IMR-90 (cell line): ENCODE results near the gene CD9. TPM values are rescaled to one million over a fixed set of nuclear protein-coding genes. Genes with fewer than 3 reads are reported as not detected.

Source experiments
- ATAC-seq: fragments of 200-7000 bp; cut with Tn5 transposase; 2 replicates; pipeline ENCODE4 v1.9.1; 2020; ENCODE audit warnings: low read depth, mild to moderate bottlenecking, moderate library complexity
- BruUV-seq: library from RNA; stranded (reverse); fragments of 400-500 nt; replicated peaks from 2 replicates; lab custom pipeline; 2021; lab: Mats Ljungman, UMichigan
- CTCF ChIA-PET: fragments of 300-600 bp; formaldehyde crosslinking; extraction: SDS; loops from one replicate; lab custom pipeline; 2021; ENCODE audit warnings: antibody characterized with exemption; lab: Yijun Ruan, JAX
- POLR2A ChIA-PET: fragments of 300-600 bp; sonication (Branson Sonifier 250); formaldehyde crosslinking; loops from one replicate; lab custom pipeline; 2022; ENCODE audit warnings: antibody characterized with exemption; ENCODE audit not compliant: unreplicated experiment; lab: Charles Lee
- DNase-seq: peaks from one replicate; pipeline ENCODE4 v3.0.0; 2013
- H2AFZ ChIP-seq: replicated peaks from 2 replicates; pipeline ENCODE3; 2013; ENCODE audit warnings: low read length, mild to moderate bottlenecking; ENCODE audit not compliant: poor library complexity
- H2AK5ac ChIP-seq: 2 replicates; pipeline ENCODE4 v1.6.1; 2013; ENCODE audit warnings: low read depth, low read length, inconsistent platforms
- H2AK9ac ChIP-seq: replicated peaks from 2 replicates; pipeline ENCODE3; 2013; ENCODE audit warnings: mild to moderate bottlenecking, low read depth, low read length, moderate library complexity; ENCODE audit not compliant: poor library complexity
- H2BK120ac ChIP-seq: 2 replicates; pipeline ENCODE4 v1.6.1; 2013; ENCODE audit warnings: low read depth, low read length, inconsistent platforms
- H2BK15ac ChIP-seq: 3 replicates; pipeline ENCODE4 v1.6.1; 2013; ENCODE audit warnings: low read depth, low read length, inconsistent platforms
- H2BK20ac ChIP-seq: 2 replicates; pipeline ENCODE4 v1.6.1; 2013; ENCODE audit warnings: low read depth, mild to moderate bottlenecking, inconsistent platforms, low read length, moderate library complexity
- H2BK5ac ChIP-seq: 2 replicates; pipeline ENCODE4 v1.6.1; 2013; ENCODE audit warnings: mild to moderate bottlenecking, low read depth, low read length, inconsistent platforms; ENCODE audit not compliant: poor library complexity, severe bottlenecking
- H3K14ac ChIP-seq: replicated peaks from 2 replicates; pipeline ENCODE4 v1.6.1; 2013; ENCODE audit warnings: low read depth, low read length, inconsistent platforms
- H3K18ac ChIP-seq: 2 replicates; pipeline ENCODE4 v1.6.1; 2013; ENCODE audit warnings: low read depth, low read length, control low read depth
- H3K23ac ChIP-seq: 2 replicates; pipeline ENCODE4 v1.6.1; 2013; ENCODE audit warnings: low read depth, low read length, inconsistent platforms
- H3K27ac ChIP-seq: 2 replicates; pipeline ENCODE4 v1.5.1; 2013; ENCODE audit warnings: mild to moderate bottlenecking, control low read depth, low read length; ENCODE audit not compliant: insufficient read depth
- H3K27me3 ChIP-seq: 2 replicates; pipeline ENCODE4 v1.6.1; 2013; ENCODE audit warnings: low read length; ENCODE audit not compliant: control insufficient read depth, insufficient read depth
- H3K36me3 ChIP-seq: 2 replicates; pipeline ENCODE4 v1.6.1; 2013; ENCODE audit warnings: low read length, mixed read lengths; ENCODE audit not compliant: control insufficient read depth, insufficient read depth
- H3K4ac ChIP-seq: 2 replicates; pipeline ENCODE4 v1.6.1; 2013; ENCODE audit warnings: low read depth, low read length, inconsistent platforms
- H3K4me1 ChIP-seq: 2 replicates; pipeline ENCODE4 v1.6.1; 2013; ENCODE audit warnings: low read length, mixed read lengths; ENCODE audit not compliant: control insufficient read depth, insufficient read depth
- H3K4me2 ChIP-seq: 2 replicates; pipeline ENCODE4 v1.6.1; 2013; ENCODE audit warnings: low read depth, mild to moderate bottlenecking, control low read depth, low read length, moderate library complexity
- H3K4me3 ChIP-seq: 2 replicates; pipeline ENCODE4 v1.5.1; 2013; ENCODE audit warnings: low read depth, mild to moderate bottlenecking, control low read depth, low read length, moderate library complexity; ENCODE audit not compliant: insufficient read depth
- H3K56ac ChIP-seq: 2 replicates; pipeline ENCODE4 v1.6.1; 2013; ENCODE audit warnings: low read length, inconsistent platforms; ENCODE audit not compliant: insufficient read depth; ENCODE audit errors: extremely low read depth
- H3K79me1 ChIP-seq, 2 experiments: 2 replicates each; pipeline ENCODE4 v1.6.1; 2013; ENCODE audit warnings: low read length in 2 of 2, inconsistent platforms in 1 of 2, low read depth in 1 of 2
- H3K9ac ChIP-seq: 2 replicates; pipeline ENCODE4 v1.6.1; 2013; ENCODE audit warnings: low read depth, low read length, control low read depth
- H3K9me1 ChIP-seq: 2 replicates; pipeline ENCODE4 v1.6.1; 2013; ENCODE audit warnings: low read length, inconsistent platforms; ENCODE audit not compliant: insufficient read depth
- H3K9me3 ChIP-seq: 2 replicates; pipeline ENCODE4 v1.6.1; 2013; ENCODE audit warnings: low read length; ENCODE audit not compliant: control insufficient read depth, insufficient read depth
- H4K20me1 ChIP-seq: 2 replicates; pipeline ENCODE4 v1.6.1; 2013; ENCODE audit warnings: low read length, inconsistent platforms; ENCODE audit not compliant: insufficient read depth
- H4K5ac ChIP-seq: 2 replicates; pipeline ENCODE4 v1.6.1; 2013; ENCODE audit warnings: mild to moderate bottlenecking, low read depth, low read length, control low read depth
- H4K8ac ChIP-seq, 2 experiments: 2 replicates each; pipeline ENCODE4 v1.6.1; 2013; ENCODE audit warnings: low read depth in 2 of 2, low read length in 2 of 2, control low read depth in 1 of 2, inconsistent platforms in 1 of 2
- H4K91ac ChIP-seq: 2 replicates; pipeline ENCODE4 v1.6.1; 2013; ENCODE audit warnings: low read depth, low read length, inconsistent platforms; ENCODE audit not compliant: insufficient read depth
- CEBPB ChIP-seq: IDR thresholded peaks from 2 replicates; pipeline ENCODE4 v1.6.1; 2012; ENCODE audit warnings: low read depth, low read length, improper control_type of control experiment
- CHD1 ChIP-seq: IDR thresholded peaks from 2 replicates; pipeline ENCODE4 v1.6.1; 2012; ENCODE audit warnings: low read depth, low read length, improper control_type of control experiment
- CTCF ChIP-seq: conservative IDR thresholded peaks from 2 replicates; pipeline ENCODE4 v1.5.1; 2012; ENCODE audit warnings: mild to moderate bottlenecking, low read depth, low read length, improper control_type of control experiment
- FOS ChIP-seq: fragments of 150-350 bp; IDR thresholded peaks from 2 replicates; pipeline ENCODE4 v1.6.1; 2016; ENCODE audit warnings: low read depth, low read length
- MAFK ChIP-seq: IDR thresholded peaks from 2 replicates; pipeline ENCODE4 v1.6.1; 2012; ENCODE audit warnings: low read depth, low read length, improper control_type of control experiment
- MXI1 ChIP-seq: IDR thresholded peaks from 2 replicates; pipeline ENCODE4 v1.6.1; 2012; ENCODE audit warnings: low read depth, mild to moderate bottlenecking, low read length, moderate library complexity, borderline replicate concordance
- RFX5 ChIP-seq: IDR thresholded peaks from 2 replicates; pipeline ENCODE4 v1.8.0; 2012; ENCODE audit warnings: low read depth, mild to moderate bottlenecking, low read length, moderate library complexity
- SMC3 ChIP-seq: fragments of 150-350 bp; IDR thresholded peaks from 2 replicates; pipeline ENCODE4 v1.6.1; 2016; ENCODE audit warnings: low read depth, mild to moderate bottlenecking, antibody characterized with exemption, low read length, moderate library complexity
- WGBS, 2 experiments: methylation state at CpG; one replicate each; pipeline versions ENCODE4 v1.1.5 to v1.1.7; 2013; ENCODE audit warnings: missing lambda C conversion rate in 2 of 2; ENCODE audit not compliant: insufficient read length in 1 of 2; ENCODE audit errors: extremely low coverage in 2 of 2; 5-methylcytosine and 5-hydroxymethylcytosine counted together
- dilution Hi-C: fragments of 300-500 bp; cut with HindIII; formaldehyde crosslinking; loops from one replicate; pipeline ENCODE4 v1.14.3; 2018; ENCODE audit warnings: low sequenced_read_pairs; ENCODE audit not compliant: unreplicated experiment
- in situ Hi-C: fragments of 300-500 bp; cut with MboI; formaldehyde crosslinking; loops from 3 replicates; pipeline ENCODE4 v1.14.3; 2019; ENCODE audit warnings: low sequenced_read_pairs, inconsistent platforms, mixed read lengths
- intact Hi-C: fragments of 100-400 bp; cut with micrococcal nuclease; formaldehyde crosslinking; loops from 2 replicates; pipeline ENCODE4 v1.10.0; 2022
- polyA plus RNA-seq, 3 experiments: library from polyadenylated mRNA; depleted of rRNA; stranded (reverse); fragments of >200 nt; gene quantifications; 2 replicates each; pipeline ENCODE4 v1.2.3, GENCODE V29; 2012; ENCODE audit warnings: low replicate concordance in 1 of 3
- total RNA-seq: library from RNA; depleted of rRNA; stranded (reverse); fragments of >200 nt; gene quantifications from 2 replicates; pipeline ENCODE4 v1.2.3, GENCODE V29; 2012
- TF ChIP-seq, protein P1 (sequence below): fragments of 150-350 bp; IDR thresholded peaks from 2 replicates; pipeline ENCODE4 v1.6.1; 2017; ENCODE audit warnings: mild to moderate bottlenecking, antibody characterized with exemption, low read length, low read depth

The CD9 gene
- total and polyA plus RNA-seq, 2 of the 4 experiments (the other 2 are of a cell fraction): 48.8 to 70.9 TPM

DNA sequence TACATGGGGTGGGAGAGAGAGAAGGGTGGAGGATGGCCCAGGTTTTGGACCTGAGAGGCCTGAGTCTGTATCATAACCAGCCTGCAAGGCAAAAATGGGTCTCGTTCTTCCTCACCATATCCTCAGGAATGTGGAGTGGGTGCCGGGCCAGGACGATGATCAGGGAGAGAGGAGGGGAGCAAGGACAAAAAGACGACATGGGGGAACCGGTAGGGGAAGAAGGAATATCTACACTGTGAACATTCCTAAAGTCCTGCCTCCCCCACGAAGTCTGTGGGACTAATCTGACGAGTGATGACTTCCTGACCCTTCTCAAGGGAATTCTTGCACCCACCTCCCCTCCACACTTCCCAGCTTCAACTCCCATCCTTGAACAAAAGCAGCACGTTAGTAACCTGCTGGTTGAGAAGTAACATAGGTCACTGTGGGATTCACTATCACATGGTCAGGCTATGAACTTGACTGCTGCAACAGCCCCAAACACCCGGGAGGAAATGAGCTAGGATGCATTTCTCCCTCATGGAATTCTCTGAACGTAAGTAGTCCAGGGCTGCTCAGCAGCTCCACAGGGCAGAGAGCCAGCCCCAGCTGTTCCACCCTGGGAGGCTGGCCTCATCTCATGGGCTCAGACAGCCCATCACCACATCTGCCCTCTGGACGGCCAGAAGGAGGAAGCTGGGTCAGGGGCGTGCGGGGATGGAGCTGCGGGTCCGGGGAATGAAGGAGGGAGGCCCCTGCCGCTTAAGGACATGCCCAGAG is 38.9 kb upstream of the CD9 start:
- peaks cover 15% of the 10 kb centered on the region for H3K9me1 ChIP-seq
- H4K5ac ChIP-seq: peak overlapping the region; percentile 7; the same call in 1 of the 2 replicates
- peak overlapping the region; percentile 87 for H2AFZ ChIP-seq
- peak overlapping the region; percentile 7; the same call in 1 of the 2 replicates for H3K18ac ChIP-seq
- no peaks in the 10 kb centered on the region for H4K20me1 ChIP-seq
- no TSS peak for BruUV-seq
- no peak overlapping the region for H3K4me3 ChIP-seq
- H3K9ac ChIP-seq: no peak overlapping the region
- H3K27ac ChIP-seq: peak overlapping the region; percentile 16; the same call in 1 of the 2 replicates
- H2AK9ac ChIP-seq: peak overlapping the region; percentile 62
- H3K9me3 ChIP-seq: no peaks in the 10 kb centered on the region
- dilution Hi-C loops: no loop called here
- H4K91ac ChIP-seq: peak overlapping the region; percentile 74
- ChIA-PET CTCF (interaction anchor here (0.8 kb wide), 1 partner anchor 47 kb away, joined by 3 read pairs; no protein-coding TSS in a partner anchor), POLR2A (no interaction called here)
- 0% methylated on average over 1 of the region's 16 CpGs; no CpG with 5 or more reads in 1 of the 2 experiments for WGBS, 2 experiments
- H3K56ac ChIP-seq: no peak overlapping the region
- DNase-seq: peak; percentile 92
- peak overlapping the region; percentile 90; the same call in 2 of the 3 replicates for H2BK15ac ChIP-seq
- H2AK5ac ChIP-seq: peak overlapping the region; percentile 91
- peak overlapping the region; percentile 86 for H2BK20ac ChIP-seq
- intact Hi-C loops: no loop called here
- H3K14ac ChIP-seq: peak overlapping the region; percentile 90
- peak overlapping the region; percentile 92 for H3K4ac ChIP-seq
- H3K4me2 ChIP-seq: 0 out of 2 replicates have a peak overlapping the region, but pooled peaks have one; percentile 23
- H3K27me3 ChIP-seq: no peaks in the 10 kb centered on the region
- H3K4me1 ChIP-seq: peaks cover 15% of the 10 kb centered on the region
- no peak for TF ChIP-seq MAFK
- no peak for TF ChIP-seq SMC3
- TF ChIP-seq, protein P1, sequence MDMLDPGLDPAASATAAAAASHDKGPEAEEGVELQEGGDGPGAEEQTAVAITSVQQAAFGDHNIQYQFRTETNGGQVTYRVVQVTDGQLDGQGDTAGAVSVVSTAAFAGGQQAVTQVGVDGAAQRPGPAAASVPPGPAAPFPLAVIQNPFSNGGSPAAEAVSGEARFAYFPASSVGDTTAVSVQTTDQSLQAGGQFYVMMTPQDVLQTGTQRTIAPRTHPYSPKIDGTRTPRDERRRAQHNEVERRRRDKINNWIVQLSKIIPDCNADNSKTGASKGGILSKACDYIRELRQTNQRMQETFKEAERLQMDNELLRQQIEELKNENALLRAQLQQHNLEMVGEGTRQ: no peak
- TF ChIP-seq CEBPB: no peak
- no peak for TF ChIP-seq FOS
- TF ChIP-seq CTCF: no peak
- TF ChIP-seq MXI1: no peak
- TF ChIP-seq CHD1: no peak
- no peak for TF ChIP-seq RFX5
- no peaks in the 10 kb centered on the region for H3K79me1 ChIP-seq
- H2BK5ac ChIP-seq: peak overlapping the region; percentile 42
- no peaks in the 10 kb centered on the region for H3K36me3 ChIP-seq
- peak overlapping the region; percentile 73; the same call in 1 of the 2 replicates for H3K23ac ChIP-seq
- H2BK120ac ChIP-seq: peak overlapping the region; percentile 93
- in situ Hi-C loops: no loop called here
- H4K8ac ChIP-seq: peak overlapping the region; percentile 79 to 91; a peak in 2 of 4 replicates
- peak; percentile 85 for ATAC-seq
